ENCODE data around the gene PHLDB1. TPM values are rescaled to one million over a fixed set of nuclear protein-coding genes. Genes with fewer than 3 reads are reported as not detected.

PHLDB1 gene
- total RNA-seq, 1 experiment from 2014 or later, result 36.2 TPM

DNA sequence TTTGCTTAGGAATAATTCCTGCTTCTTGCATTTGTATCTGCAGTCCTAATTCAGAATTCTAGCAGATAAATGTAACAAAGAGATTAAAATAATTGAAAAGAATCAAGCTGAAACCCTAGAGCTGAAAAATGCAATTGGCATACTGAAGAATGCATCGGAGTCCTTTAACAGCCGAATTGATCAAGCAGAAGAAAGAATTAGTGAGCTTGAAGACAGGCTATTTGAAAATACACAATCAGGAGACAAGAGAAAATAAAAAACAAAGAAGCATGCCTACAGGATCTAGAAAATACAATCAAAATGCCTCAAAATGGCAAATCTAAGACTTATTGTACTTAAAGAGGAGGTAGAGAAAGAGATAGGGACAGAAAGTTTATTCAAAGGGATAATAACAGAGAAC is 63.8 kb downstream of the PHLDB1 start:
- ChIA-PET RAD21 (ENCODE audit: low non-redundant PET in 1 of 2, low total read pairs in 2 of 2, uncharacterized antibody in 2 of 2, unreplicated experiment in 2 of 2) (no interaction called here), CTCF (no interaction called here), POLR2A (no interaction called here)
- Histone ChIP-seq H3K4me2 (ENCODE audit: low read length) (no peak overlapping the region), H2AFZ (ENCODE audit: low read depth, low read length, poor library complexity, severe bottlenecking) (no peak overlapping the region), H3K9ac (ENCODE audit: low read length) (no peak overlapping the region), H3K4me3 (replicated peaks in 1 of 2; ENCODE audit: low read depth in 1 of 2, low read length in 2 of 2) (no peak overlapping the region), H3K27me3 (ENCODE audit: insufficient read depth, low read length) (no peaks in the 10 kb centered on the region), H3K4me1 (ENCODE audit: control insufficient read depth in 1 of 2, insufficient read depth in 2 of 2, low read length in 2 of 2) (no peaks in the 10 kb centered on the region), H3K9me2 (ENCODE audit: insufficient read depth) (no peaks in the 10 kb centered on the region), H4K20me1 (ENCODE audit: insufficient read depth) (no peaks in the 10 kb centered on the region), H3K9me3 (ENCODE audit: control insufficient read depth in 1 of 2, insufficient read depth in 1 of 2, low read depth in 1 of 2, low read length in 2 of 2) (peaks cover 0 to 4% of the 10 kb centered on the region in 2 experiments; a peak in 1 of 4 replicates), H3K27ac (ENCODE audit: low read depth, low read length) (no peak overlapping the region), H3K36me3 (ENCODE audit: control insufficient read depth in 1 of 2, insufficient read depth in 2 of 2, low read length in 2 of 2) (no peaks in the 10 kb centered on the region), H3K79me2 (ENCODE audit: insufficient read depth, low read length) (no peaks in the 10 kb centered on the region)
- ATAC-seq (no peak), DNase-seq (ENCODE audit: low read depth, low spot score) (no peak)
- TF ChIP-seq ZFX (IDR thresholded peaks at IDR 0.05), result no peak
- no peak for TF ChIP-seq POLR2A (IDR thresholded peaks at IDR 0.05; ENCODE audit: borderline replicate concordance, extremely low read depth, insufficient read depth, insufficient read length)
- TF ChIP-seq, protein P1, sequence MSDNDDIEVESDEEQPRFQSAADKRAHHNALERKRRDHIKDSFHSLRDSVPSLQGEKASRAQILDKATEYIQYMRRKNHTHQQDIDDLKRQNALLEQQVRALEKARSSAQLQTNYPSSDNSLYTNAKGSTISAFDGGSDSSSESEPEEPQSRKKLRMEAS (IDR thresholded peaks at IDR 0.05), result no peak
- no peak for TF ChIP-seq POLR2AphosphoS5 (IDR thresholded peaks at IDR 0.05; ENCODE audit: low read depth, low read length)
- no peak for TF ChIP-seq JUND (IDR thresholded peaks at IDR 0.05)
- no peak for TF ChIP-seq ZNF274 (IDR thresholded peaks at IDR 0.05; ENCODE audit: low read depth, low read length)
- no peak for TF ChIP-seq FOSL1 (IDR thresholded peaks at IDR 0.05; ENCODE audit: low read depth)
- no TSS peak for BruUV-seq (replicated peaks)
- intact Hi-C loops (cut with micrococcal nuclease), result no loop called here

DNA sequence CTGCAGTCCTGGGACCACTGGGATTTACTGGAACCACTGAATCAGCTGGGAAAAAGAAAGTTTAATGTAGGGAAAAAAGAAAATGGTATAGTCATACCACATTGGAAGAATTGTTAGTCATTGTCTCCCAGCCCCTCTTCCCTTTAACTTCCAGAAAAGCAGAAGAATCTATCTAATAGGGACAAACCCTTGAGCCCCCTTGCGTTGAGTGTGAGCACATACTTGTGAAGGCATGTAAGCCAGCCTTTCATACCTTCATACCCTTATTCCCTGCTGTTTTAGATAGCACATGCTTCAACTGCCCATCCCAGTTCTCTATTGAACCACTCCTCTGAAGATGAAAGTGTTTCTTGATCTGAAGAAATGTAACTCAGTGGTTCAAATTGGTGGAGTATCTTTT is 65.4 kb downstream of the PHLDB1 start:
- ChIA-PET RAD21 (ENCODE audit: low non-redundant PET in 1 of 2, low total read pairs in 2 of 2, uncharacterized antibody in 2 of 2, unreplicated experiment in 2 of 2) (no interaction called here), CTCF (no interaction called here), POLR2A (no interaction called here)
- ATAC-seq (no peak; the same call in 1 of the 2 replicates), DNase-seq (ENCODE audit: low read depth, low spot score) (no peak)
- Histone ChIP-seq H3K9me2 (ENCODE audit: insufficient read depth) (no peaks in the 10 kb centered on the region), H3K4me1 (ENCODE audit: control insufficient read depth in 1 of 2, insufficient read depth in 2 of 2, low read length in 2 of 2) (no peaks in the 10 kb centered on the region), H3K79me2 (ENCODE audit: insufficient read depth, low read length) (no peaks in the 10 kb centered on the region), H4K20me1 (ENCODE audit: insufficient read depth) (no peaks in the 10 kb centered on the region), H3K4me3 (replicated peaks in 1 of 2; ENCODE audit: low read depth in 1 of 2, low read length in 2 of 2) (no peak overlapping the region), H3K9me3 (ENCODE audit: control insufficient read depth in 1 of 2, insufficient read depth in 1 of 2, low read depth in 1 of 2, low read length in 2 of 2) (peaks cover 0 to 4% of the 10 kb centered on the region in 2 experiments; a peak in 2 of 4 replicates), H3K27ac (ENCODE audit: low read depth, low read length) (no peak overlapping the region), H3K4me2 (ENCODE audit: low read length) (no peak overlapping the region), H2AFZ (ENCODE audit: low read depth, low read length, poor library complexity, severe bottlenecking) (no peak overlapping the region), H3K27me3 (ENCODE audit: insufficient read depth, low read length) (no peaks in the 10 kb centered on the region), H3K9ac (ENCODE audit: low read length) (no peak overlapping the region), H3K36me3 (ENCODE audit: control insufficient read depth in 1 of 2, insufficient read depth in 2 of 2, low read length in 2 of 2) (no peaks in the 10 kb centered on the region)
- BruUV-seq (replicated peaks), result no TSS peak
- intact Hi-C loops (cut with micrococcal nuclease), result no loop called here
- TF ChIP-seq FOSL1 (IDR thresholded peaks at IDR 0.05; ENCODE audit: low read depth), result no peak
- TF ChIP-seq ELF1 (IDR thresholded peaks at IDR 0.05; ENCODE audit: borderline replicate concordance, low read depth), result no peak
- no peak for TF ChIP-seq CEBPB (IDR thresholded peaks at IDR 0.05; ENCODE audit: low read depth)
- no peak for TF ChIP-seq SIN3A (IDR thresholded peaks at IDR 0.05; ENCODE audit: low read depth)
- TF ChIP-seq ZNF274 (IDR thresholded peaks at IDR 0.05; ENCODE audit: low read depth, low read length), result no peak
- TF ChIP-seq EZH2 (IDR thresholded peaks at IDR 0.05), result no peak
- TF ChIP-seq, protein P2, sequence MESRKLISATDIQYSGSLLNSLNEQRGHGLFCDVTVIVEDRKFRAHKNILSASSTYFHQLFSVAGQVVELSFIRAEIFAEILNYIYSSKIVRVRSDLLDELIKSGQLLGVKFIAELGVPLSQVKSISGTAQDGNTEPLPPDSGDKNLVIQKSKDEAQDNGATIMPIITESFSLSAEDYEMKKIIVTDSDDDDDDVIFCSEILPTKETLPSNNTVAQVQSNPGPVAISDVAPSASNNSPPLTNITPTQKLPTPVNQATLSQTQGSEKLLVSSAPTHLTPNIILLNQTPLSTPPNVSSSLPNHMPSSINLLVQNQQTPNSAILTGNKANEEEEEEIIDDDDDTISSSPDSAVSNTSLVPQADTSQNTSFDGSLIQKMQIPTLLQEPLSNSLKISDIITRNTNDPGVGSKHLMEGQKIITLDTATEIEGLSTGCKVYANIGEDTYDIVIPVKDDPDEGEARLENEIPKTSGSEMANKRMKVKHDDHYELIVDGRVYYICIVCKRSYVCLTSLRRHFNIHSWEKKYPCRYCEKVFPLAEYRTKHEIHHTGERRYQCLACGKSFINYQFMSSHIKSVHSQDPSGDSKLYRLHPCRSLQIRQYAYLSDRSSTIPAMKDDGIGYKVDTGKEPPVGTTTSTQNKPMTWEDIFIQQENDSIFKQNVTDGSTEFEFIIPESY (IDR thresholded peaks at IDR 0.05; ENCODE audit: extremely low read depth, insufficient replicate concordance, low read length), result no peak
- no peak for TF ChIP-seq YY1 (IDR thresholded peaks at IDR 0.05; ENCODE audit: extremely low read depth, insufficient replicate concordance, low read depth, low read length)
- no peak for TF ChIP-seq ZFX (IDR thresholded peaks at IDR 0.05)
- no peak for TF ChIP-seq RAD21 (IDR thresholded peaks at IDR 0.05; ENCODE audit: low read depth)
- no peak for TF ChIP-seq CBX3 (IDR thresholded peaks at IDR 0.05; ENCODE audit: low read depth)
- TF ChIP-seq, protein P3, sequence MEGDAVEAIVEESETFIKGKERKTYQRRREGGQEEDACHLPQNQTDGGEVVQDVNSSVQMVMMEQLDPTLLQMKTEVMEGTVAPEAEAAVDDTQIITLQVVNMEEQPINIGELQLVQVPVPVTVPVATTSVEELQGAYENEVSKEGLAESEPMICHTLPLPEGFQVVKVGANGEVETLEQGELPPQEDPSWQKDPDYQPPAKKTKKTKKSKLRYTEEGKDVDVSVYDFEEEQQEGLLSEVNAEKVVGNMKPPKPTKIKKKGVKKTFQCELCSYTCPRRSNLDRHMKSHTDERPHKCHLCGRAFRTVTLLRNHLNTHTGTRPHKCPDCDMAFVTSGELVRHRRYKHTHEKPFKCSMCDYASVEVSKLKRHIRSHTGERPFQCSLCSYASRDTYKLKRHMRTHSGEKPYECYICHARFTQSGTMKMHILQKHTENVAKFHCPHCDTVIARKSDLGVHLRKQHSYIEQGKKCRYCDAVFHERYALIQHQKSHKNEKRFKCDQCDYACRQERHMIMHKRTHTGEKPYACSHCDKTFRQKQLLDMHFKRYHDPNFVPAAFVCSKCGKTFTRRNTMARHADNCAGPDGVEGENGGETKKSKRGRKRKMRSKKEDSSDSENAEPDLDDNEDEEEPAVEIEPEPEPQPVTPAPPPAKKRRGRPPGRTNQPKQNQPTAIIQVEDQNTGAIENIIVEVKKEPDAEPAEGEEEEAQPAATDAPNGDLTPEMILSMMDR (IDR thresholded peaks at IDR 0.05 in 2 of 3, conservative IDR thresholded peaks at IDR 0.05 in 1 of 3; ENCODE audit: borderline replicate concordance in 1 of 3, insufficient read depth in 1 of 3, low read depth in 2 of 3, low read length in 2 of 3), result no peak
- TF ChIP-seq TCF7L2 (IDR thresholded peaks at IDR 0.05; ENCODE audit: borderline replicate concordance, extremely low read depth, insufficient read depth, insufficient read length), result no peak
- TF ChIP-seq SRF (IDR thresholded peaks at IDR 0.05; ENCODE audit: low read depth), result no peak
- no peak for TF ChIP-seq POLR2A (IDR thresholded peaks at IDR 0.05; ENCODE audit: borderline replicate concordance, extremely low read depth, insufficient read depth, insufficient read length)
- TF ChIP-seq EZH2phosphoT487 (IDR thresholded peaks at IDR 0.05; ENCODE audit: borderline replicate concordance), result no peak

Data from HCT116 (cell line).